NCI-H748 treated with DMSO at 0.1 percent for 48 hours (cell line): ENCODE data around the gene WDR62.

Experiments
- DNase-seq: peaks from one replicate; lab custom pipeline; 2025; lab: John Stamatoyannopoulos, UW

Gene WDR62

GRCh38 chr19:36079389-36079945, 24.8 kb downstream of the WDR62 start:
- no peak for DNase-seq

DNA sequence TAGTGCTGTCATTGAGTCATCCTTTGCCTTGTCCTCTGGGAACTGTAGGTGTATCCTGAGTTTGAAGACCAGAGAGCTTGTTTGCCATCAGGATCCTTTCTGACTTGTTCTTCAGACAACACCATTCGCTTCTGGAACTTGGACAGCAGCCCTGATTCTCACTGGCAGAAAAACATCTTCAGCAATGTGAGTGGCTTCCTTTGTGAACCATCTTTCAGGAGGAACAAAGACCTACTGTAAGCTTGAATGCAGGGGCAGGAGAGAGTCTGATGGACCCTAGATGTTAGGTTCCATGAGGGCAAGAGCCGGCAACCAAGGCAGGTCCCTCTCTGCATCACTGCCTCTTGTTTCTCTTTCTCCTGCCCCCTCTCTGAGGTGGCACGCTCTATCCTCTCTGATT, 26.7 kb downstream of the WDR62 start:
- no peak for DNase-seq

- DNase-seq = no peak
These were observed 27.2 kb downstream of the WDR62 start for GRCh38 chr19:36081894-36082293.

DNA sequence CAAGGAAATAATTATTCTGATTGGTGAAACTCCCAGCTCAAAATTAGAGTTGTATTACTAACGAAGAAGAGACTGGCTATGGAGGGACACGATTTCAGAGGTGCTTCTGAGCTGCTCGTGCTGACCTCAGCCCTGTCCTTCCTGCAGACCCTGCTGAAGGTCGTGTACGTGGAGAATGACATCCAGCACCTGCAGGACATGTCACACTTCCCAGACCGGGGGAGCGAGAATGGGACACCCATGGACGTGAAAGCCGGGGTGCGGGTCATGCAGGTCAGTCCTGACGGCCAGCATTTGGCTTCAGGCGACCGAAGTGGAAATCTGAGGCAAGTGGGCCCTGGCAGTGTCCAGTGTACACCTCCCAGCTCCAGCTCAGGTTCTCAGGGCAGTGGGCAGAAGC, 28.2 kb downstream of the WDR62 start:
- no peak for DNase-seq

DNA sequence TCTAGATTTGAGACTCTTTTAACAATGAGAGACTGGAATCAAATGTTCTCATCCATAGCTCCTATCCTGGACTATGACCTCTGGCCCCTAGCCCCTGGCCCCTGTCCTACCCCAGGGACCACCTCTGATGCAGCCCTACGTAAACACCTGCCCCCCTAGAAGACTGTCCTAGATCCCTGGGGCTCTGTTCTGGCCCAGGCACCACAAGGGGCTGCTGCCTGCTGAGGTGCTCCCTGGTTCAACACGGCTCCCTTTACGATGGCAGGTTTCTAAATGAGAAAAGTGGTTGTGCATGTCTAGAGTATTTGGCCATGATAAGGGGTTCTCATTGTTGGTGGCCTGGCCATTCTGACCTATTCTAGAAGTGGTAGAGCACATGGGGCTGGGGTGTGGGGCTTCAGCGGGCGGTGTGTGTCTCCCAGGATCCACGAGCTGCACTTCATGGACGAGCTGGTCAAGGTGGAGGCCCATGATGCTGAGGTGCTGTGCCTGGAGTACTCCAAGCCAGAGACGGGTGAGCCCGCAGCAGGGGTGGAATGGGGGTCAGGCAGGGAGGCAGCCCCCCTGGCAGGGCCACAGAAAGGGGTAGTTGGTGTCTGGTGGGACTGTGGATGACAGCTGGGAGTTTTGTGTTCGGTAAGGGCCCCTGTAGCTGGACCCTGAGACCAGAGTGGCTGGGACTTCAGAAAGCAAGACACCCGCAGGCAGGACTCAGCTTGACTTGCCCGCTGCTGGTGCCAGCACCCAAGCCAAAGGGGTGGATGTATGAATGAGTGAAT, 29.7 kb downstream of the WDR62 start:
- DNase-seq = no peak

DNA sequence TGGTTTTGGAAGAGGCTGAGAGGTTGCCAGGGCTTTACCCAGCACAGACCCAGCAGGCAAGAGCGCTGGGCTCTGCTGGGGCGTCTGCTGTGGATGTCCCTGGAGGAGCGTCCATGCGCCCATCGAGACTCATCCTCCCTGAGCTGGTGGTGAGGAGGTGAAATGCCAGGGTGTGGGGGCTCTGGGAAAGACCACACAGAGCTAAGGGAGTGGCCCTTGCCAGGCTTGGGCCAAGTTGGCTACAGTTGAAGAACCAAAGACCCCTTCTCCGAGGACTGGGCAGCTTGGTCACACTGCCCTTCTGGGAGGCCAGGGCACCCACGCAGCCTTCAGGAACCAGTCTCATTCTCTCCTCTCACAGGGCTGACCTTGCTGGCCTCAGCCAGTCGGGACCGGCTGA, 31.6 kb downstream of the WDR62 start:
- DNase-seq = no peak

DNA sequence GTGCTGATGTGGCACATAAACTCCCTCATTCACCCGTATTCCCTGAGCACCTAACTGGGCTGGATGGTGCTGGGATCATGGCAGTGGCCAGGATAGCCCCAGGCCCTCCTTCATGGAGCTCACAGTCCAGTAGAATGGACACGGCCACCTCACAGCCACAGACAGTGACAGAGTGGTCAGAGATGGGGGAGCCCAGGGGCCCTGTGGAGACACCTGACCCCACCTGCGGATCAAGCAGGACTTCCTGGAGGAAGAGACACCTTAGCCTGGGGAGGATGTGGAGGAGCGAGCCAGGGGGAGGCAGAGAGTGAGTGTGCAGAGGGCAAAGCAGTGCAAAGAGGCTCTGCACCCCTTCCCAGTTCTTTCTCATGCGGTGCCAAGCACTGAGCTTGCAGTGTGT, 35.1 kb downstream of the WDR62 start:
- DNase-seq = no peak

- no peak for DNase-seq
These were observed 36.4 kb downstream of the WDR62 start for GRCh38 chr19:36090910-36091695.

- DNase-seq = no peak
These were observed 37.9 kb downstream of the WDR62 start for GRCh38 chr19:36092566-36092965.

- DNase-seq = no peak
These were observed 38.5 kb downstream of the WDR62 start for GRCh38 chr19:36093146-36093662.

- no peak for DNase-seq
These were observed 39.0 kb downstream of the WDR62 start for GRCh38 chr19:36093687-36094086.

- DNase-seq = no peak
These were observed 42.3 kb downstream of the WDR62 start for GRCh38 chr19:36097036-36097435.

GRCh38 chr19:36099166-36099785, 44.6 kb downstream of the WDR62 start:
- no peak for DNase-seq

DNA sequence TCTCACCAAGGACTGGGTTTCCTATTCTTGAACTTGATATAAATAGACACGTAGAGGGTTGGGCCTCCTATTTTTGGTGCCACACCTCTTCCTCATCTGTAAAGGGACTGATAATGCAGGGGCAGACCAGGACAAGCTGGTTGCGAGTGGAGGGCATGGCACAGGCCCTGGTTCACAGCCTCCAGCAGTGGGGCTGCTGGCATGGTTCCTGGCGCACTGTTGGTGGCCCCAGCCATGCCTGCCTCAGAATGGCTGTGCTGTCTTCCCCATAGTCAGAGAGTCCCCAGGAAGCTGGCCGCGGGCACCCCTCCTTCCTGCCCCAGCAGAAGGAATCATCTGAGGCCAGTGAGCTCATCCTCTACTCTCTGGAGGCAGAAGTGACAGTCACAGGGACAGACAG, 45.8 kb downstream of the WDR62 start:
- no peak for DNase-seq

- DNase-seq = no peak
These were observed 47.0 kb downstream of the WDR62 start for GRCh38 chr19:36101550-36102327.

DNA sequence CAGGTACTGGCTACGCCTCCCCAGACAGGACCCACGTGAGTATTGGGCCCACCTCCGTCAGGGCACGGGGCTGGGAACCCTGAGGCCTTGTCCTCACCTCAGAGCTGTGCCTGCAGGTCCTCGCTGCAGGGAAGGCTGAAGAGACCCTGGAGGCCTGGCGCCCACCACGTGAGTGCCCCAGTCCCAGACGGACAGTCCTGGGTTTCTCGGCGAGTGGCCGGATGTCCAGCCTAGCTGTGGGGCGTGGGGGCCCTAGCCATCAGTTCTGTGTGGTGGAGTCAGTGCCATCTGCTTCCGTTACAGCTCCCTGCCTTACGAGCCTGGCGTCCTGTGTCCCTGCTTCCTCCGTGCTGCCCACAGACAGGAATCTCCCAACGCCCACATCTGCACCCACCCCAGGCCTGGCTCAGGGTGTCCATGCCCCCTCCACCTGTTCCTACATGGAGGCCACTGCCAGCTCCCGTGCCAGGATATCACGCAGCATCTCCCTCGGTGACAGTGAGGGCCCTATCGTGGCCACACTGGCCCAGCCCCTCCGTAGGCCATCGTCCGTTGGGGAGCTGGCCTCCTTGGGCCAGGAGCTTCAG, 48.4 kb downstream of the WDR62 start:
- no peak for DNase-seq

GRCh38 chr19:36103842-36104552, 49.3 kb downstream of the WDR62 start:
- no peak for DNase-seq

DNA sequence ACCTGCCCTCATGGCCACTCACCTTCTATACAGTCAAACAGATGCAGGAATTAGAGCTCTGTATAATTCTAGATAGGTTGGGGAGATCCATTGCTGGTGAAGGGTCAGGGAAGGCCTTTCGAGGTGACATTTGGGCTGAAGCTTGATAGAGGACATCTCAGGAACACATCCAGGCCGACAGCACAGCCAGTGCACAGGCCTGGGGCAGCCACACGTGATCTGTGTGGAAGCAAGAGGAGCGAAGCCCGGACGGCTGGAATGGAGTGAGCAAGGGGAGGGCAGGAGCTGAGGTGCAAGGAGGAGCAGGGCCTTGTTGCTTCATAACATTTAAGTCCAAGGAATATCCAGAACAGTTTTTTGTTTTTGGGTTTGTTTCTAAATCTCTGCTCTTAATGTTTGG, 51.7 kb downstream of the WDR62 start:
- DNase-seq = no peak

DNA sequence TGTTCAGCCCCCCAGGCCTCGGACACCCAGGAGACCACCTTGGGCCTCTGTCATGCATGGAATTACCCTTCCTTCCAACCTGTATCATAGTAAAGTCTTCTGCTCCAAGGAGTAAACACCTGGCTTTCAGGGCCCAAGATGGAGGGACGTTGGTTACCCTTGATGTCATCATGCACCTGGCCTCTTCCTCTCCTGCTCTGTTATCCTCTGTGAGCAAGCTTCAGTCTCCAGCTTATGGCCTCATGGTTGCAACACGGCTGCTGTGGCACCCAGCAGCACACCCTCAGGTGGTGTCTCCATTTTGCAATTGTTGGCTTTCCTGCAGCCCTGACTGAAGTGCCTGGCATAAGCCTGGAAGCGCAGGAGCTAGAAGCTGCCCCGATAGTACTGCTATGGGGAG, 52.3 kb downstream of the WDR62 start:
- DNase-seq = no peak

- no peak for DNase-seq
These were observed 54.0 kb downstream of the WDR62 start for GRCh38 chr19:36108684-36109083.
